ENCODE results near the gene KCNH3. TPM values are rescaled to one million over a fixed set of nuclear protein-coding genes. Genes with fewer than 3 reads are reported as not detected.
"Not testable (repeated sequence)": the region's sequence is repeated elsewhere in the genome, so short reads cannot be mapped to it uniquely, and the experiment has no call there.

The KCNH3 gene
- total RNA-seq, 1 donor from 2014 or later: 0.30 TPM

DNA sequence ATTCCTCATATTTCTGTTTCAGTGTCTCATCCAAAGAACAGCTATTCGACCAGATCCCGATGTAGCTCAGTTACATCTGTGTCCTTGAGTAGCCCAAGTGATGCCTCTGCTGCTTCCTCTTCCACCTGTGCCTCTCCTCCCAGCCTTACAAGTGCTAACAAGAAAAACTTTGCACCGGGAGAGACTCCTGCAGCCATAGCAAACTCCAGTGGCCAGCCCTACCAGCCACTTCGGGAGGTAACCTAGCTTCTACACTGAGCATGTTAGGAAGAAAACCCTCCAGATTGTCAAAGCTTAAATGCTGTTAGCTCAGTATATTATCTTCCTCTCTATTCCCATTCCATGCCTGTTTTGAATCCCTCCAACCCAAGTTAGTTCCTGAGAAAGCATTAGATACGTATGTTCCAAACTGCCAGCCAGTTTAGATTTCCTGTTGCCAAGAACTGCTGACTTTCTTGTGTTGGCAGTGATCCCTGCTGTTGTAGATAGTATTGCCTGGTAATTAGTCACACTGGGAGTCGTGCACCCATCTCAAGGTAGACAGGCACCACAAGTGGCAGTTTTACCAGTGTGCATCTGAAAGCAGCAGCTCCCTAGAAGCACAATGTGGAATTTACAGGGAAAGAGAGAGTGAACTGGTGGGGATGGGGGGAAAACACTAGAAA lies 14.0 kb upstream of the KCNH3 start:
- no peak for DNase-seq
- ATAC-seq: peak; percentile 95

DNA sequence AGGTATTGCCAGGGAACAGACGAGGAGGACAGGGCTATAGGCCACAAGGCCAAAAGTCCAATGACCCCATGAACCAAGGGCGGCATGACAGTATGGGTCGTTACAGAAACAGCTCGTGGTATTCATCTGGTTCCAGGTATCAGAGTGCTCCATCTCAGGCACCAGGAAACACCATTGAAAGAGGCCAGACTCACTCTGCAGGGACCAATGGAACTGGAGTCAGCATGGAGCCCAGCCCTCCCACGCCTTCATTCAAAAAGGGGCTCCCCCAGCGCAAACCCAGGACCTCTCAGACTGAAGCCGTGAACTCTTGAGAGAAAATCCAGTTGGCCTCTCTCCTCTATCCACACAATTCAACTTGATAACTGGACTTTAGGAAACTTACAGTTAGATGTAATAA lies 12.9 kb upstream of the KCNH3 start:
- DNase-seq: no peak
- intact Hi-C loops (cut with micrococcal nuclease): no loop called here
- no peak for ATAC-seq

More for the DNA sequence above, 14.0 kb upstream of the KCNH3 start:
- intact Hi-C loops (cut with micrococcal nuclease): no loop called here

DNA sequence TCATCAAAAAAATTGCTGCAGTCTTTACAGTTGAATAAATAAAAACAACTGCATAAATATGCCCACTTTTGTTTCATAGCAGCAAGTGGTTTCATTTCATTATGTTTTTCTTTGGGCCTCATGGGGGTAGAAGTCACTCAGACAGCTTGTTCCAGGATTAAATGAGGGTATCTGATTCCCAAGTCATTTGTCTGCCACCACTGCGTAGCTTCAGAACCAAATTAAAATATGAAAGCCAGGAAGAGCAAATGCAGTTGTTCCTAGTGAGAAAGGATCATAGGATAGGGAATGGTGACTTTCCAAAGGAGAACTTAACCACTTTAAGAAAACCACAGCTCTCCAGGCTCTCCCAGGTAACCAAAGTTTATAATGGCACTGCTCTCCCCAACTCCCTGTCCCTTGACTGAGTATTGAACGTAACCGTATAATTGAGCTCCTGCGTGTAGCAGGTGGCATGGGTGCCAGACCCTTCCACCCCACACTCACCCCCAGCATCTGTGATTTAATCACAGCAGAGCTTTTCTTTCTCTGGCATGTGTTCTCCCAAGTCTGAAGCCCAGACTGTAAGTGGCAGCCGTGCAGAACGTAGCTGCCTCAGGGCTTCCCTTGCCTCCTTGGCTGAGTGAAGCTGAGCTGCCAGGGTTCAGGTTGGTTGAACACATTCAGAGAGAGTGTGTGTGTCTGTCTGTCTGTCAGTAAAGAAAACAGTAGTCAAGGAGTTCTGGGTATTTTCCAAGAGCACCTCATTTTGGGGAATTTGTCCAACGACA lies 11.3 kb upstream of the KCNH3 start:
- ATAC-seq (no peak), DNase-seq (no peak)
- intact Hi-C loops (cut with micrococcal nuclease): no loop called here

DNA sequence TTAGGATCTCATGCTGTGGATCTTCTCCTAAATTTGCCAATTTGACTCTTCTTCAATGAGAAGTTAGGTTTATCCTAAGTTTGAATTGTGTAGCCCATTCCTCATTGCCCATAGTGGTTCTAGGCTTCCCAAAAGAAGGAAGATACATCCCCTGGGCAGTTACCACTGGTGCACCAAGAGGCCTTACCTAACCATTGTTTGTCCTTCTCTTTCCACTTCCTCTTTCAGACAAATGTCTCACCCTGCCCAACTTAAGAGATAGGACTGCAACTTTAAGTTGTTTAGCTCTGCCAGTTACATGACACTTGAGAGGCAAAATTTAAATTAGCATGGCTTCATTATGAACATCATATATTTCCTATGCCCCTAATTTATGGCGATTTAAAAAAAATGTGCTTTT lies 9.4 kb upstream of the KCNH3 start:
- no peak for DNase-seq
- ATAC-seq: no peak
- intact Hi-C loops (cut with micrococcal nuclease): no loop called here

DNA sequence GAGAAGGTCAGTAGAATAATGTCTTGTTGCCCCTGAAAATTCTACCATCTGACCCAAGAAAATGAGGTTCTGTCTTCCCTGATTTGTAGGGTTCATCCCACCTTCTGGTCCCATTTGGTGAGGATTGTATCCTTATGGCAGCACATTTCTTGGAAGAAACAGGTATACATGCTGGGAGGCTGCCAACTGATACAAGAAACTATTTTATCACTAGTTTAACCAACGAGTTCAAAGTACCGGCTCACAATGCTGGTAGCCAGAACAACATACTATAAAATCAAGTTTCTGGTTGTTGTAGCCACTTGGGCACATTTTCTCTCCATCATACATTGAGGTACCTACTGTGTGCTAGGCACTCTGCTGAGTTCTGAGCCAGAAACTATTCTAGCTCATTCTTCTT lies 7.1 kb upstream of the KCNH3 start:
- no peak for ATAC-seq
- no peak for DNase-seq
- intact Hi-C loops (cut with micrococcal nuclease): no loop called here

DNA sequence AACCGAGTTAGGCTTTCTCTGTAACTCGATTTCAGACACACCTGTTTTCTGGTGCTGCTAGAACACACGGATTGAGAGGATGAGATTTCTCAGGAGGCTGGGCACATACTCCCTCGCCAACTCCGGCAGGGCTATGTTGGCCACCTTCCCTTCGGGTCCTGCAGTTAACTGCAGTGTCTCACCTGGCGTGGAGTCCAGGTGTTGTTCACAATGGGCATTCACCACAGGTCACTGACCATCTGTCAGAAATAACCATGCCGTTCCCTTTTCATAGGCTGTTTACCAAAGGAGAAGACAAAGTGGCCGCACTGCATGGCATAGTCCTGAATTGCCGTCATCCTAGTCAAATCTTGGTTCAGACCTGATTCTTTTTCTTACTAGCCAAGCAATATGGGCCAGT lies 5.5 kb upstream of the KCNH3 start:
- DNase-seq: no peak
- no peak for ATAC-seq
- intact Hi-C loops (cut with micrococcal nuclease): no loop called here

DNA sequence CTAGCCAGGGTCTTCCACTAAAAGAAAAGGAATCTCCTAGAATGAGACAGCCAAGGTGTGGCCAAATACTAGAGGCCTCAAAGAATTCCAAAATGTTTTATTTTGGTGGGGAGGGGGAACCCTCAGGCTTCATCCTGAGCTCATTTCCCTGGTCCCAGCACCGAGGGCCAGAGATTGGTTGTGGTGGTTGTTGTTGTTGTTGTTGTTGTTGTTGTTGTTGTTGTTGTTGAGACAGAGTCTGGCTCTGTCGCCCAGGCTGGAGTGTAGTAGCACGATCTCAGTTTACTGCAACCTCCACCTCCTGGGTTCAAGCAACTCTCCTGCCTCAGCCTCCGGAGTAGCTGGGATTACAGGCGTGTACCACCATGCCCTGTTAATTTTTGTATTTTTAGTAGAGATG lies 4.7 kb upstream of the KCNH3 start:
- ATAC-seq; intact Hi-C loops (cut with micrococcal nuclease): not testable (repeated sequence)

DNA sequence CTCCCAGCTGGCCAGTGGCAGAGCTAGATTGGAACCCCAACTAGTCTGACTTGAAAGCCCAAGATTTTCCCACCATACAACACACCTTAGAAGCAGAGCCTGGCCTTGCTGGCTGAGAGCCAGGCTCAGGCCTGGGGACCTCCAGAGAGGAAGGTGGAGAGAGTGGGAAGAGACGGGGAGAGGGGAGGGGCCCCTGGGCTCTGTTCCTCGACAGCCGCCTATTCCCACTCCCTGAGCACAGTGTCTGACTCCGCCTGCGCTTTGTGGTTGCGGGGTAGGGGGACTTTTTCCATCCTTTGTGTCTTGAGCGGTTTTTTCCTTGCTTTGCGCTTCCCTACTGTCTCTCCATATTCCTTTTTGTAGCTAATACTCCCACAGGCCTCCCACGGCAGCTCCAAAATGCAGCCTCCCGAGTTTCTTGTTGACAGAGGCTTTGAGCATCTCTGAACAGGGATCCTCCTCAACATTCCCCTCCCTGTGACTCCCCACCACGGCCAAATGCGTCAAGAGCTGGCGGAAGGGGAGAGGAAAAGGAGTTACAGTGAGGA lies 4.0 kb upstream of the KCNH3 start:
- DNase-seq (peak; percentile 18), ATAC-seq (no peak)
- intact Hi-C loops (cut with micrococcal nuclease): no loop called here

More for the DNA sequence above, 4.7 kb upstream of the KCNH3 start:
- not testable (repeated sequence) for DNase-seq

DNA sequence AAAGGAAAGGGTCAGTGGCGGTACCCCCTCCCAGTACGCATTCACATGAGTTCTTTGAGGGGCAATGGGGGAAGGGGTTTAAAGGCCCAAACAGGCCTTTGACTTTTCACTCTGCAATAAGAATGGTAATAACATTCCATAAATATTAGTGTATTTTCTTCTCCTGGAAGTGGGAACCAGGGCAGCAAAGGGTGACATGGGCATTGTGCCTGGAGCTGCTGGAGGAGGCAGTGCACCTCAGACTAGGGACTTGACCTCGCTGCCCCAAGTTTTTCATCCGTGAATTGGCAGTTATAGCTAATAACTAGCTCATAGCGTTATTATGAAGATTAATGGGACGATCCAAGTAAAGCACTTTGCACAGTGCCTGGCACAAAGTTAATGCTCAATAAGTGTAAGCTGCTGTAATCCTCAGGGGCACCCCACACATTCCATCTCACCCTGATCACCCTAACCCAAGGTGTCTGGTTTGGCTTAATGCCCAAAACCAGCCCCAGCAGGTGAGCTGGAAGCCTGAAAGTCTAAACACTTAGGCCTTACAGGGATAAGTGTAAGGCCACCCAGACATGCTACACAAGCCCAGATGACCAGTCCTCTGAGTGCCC lies 2.8 kb upstream of the KCNH3 start:
- intact Hi-C loops (cut with micrococcal nuclease): no loop called here

DNA sequence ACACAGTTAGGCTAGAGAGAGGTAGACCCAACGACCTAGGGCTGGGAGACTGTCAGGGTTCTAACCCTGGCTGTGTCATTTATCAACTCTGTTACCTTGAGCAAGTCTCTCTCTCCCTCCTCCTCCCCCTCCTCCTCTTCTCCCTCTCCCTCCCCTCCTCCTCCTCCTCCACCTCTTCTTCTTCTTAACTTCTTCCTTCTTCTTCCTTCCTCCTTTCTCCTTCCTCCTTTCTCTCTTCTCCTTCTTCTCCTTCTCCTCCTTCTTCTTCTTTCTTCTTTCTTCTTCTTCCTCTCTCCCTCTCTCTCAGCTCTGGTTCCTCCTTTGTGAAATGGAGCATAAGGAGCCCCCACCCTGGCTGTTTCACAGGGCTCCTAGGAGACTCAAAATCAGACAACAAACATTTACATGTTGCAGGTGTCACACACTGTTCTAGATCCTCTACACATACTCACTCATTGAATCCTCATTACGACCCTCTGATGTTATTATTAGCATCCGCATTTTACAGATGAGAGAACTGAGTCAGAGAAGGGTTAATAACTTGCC lies 2.2 kb upstream of the KCNH3 start:
- intact Hi-C loops (cut with micrococcal nuclease): no loop called here

More for the DNA sequence above, 2.8 kb upstream of the KCNH3 start:
- no peak for DNase-seq
- no peak for ATAC-seq

DNA sequence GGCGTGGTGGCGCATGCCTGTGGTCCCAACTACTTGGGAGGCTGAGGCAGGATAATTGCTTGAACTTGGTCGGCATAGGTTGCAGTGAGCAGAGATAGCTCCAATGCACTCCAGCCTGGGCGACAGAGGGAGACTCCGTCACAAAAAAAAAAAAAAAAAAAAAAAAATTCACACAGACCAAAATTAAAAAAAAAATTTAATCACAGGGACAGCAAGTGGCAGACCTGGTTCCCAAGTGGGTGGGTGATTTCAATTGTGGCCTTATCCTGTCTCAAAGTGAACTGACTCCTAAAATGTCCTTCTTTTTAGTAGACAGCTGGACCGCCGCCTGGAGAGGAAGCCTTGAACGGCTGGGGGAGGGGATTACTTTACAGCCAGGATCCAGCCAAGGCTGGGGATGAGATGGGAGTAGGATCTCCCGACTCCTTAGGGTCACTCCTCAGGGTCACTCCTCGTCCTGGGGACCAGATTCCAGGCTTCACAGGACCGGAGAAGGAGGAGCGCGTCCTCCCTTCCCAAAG lies 1.5 kb upstream of the KCNH3 start:
- peak; percentile 20 for DNase-seq
- intact Hi-C loops (cut with micrococcal nuclease): no loop called here
- ATAC-seq: no peak

More for the DNA sequence above, 2.2 kb upstream of the KCNH3 start:
- ATAC-seq (no peak), DNase-seq (no peak)

DNA sequence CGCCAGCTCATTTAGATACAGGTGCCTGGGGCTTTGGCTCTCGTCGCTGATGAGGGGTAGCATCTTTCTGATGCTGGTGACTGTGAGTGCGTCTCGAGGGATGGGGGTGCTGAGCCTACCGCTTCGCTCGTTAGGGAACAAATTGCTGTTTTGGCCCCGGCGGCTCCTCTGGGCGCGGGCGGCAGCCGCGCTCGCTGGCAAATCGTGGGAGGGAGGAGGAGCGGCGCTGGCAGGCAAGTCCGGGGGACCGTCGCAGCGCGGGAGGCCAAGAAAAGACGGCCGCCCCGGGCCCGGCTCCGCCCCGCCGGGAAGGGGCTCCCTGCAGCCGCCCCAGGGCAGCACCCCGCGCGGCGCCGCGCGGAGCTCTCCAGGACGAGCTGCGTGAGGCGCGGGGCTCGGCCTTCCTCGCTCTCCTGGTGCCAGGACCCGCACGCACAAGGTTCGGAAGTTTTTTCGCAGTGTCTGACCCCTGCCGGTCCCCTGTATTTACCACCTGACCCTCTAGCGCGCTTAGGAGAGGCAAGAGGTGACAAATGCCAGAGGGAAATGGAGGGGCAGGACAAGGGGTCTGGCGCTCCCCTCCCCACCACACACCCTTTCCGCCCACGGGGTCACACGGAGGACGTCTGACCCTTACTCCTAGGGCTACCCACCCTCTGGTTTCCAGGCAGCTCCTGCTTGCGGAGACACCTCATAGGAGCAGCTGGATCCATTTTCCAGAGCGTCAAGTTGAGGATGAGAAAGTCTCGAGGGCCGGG lies 899 bp upstream of the KCNH3 start:
- intact Hi-C loops (cut with micrococcal nuclease): no loop called here
- DNase-seq: peak; percentile 44
- peak; percentile 29 for ATAC-seq

DNA sequence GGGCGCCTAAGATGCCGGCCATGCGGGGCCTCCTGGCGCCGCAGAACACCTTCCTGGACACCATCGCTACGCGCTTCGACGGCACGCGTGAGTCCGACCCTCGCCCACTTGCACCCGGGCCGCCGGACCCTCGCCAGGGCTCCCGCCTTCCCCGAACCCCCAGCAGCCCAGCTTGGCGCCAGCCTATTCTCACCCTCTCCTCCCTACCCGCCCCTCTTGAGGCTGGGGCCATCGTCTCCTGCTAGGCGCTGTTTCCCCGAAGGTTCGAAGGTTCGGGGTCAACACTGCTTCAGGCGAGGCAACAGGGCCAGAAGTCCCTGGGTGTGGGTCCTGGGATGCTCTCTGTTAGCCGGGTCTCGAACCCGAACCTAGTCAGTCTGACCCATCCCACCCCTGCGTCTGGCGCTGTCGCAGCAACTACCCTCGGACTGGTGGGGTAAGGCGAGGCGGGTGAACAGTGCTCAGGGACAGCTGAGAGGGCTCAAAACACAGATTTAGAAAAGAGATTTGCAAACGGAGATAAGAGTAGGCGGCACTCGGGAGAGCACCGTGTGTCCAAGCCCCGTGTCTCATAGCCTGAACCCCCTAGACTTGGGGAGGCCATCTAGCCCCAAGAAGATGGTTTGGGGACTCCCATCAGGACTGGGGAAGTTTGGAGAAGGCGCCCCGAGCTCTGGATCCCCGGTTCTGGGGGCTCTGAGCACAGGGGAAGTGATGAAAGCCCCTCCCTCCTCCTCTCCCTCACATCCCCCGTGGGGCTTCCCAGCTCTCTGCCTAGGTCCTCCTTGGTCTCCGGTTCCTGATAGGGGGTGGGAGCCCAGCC lies 787 bp downstream of the KCNH3 start:
- ATAC-seq: no peak
- intact Hi-C loops (cut with micrococcal nuclease): no loop called here
- DNase-seq: peak; percentile 25

DNA sequence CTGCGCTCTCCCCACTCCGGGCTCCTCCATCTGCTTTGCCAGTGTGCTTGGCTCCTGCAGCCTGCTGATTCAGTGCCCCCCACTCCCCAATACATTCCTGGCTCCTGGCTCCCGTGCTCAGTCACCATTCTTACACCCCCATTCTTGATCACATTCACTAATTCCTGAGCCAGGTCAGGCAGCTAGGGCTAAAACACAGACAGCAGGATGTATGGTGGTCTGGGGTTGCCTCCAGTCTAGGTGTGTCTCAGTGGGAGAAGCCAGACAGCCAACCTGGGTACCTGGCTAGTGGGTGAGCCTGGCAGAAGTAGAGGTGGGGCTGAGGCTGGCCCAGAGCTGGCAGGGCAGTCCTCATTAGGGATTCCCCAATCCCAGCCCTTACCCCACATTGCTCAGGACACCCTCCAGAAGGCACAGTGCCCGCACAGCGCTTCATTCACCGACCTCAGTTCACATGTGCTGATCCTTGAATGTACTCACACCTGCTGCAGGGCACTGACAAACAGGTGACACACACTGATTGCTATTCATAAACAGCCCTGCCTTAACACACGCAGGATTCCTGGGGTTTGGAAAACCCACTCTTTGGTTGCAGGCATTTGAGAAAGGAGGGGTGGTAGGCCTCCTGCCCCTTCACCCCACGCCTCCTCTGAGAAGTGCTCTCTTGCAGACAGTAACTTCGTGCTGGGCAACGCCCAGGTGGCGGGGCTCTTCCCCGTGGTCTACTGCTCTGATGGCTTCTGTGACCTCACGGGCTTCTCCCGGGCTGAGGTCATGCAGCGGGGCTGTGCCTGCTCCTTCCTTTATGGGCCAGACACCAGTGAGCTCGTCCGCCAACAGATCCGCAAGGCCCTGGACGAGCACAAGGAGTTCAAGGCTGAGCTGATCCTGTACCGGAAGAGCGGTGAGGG lies 1.7 kb downstream of the KCNH3 start:
- ATAC-seq: no peak
- DNase-seq: peak; percentile 20
- intact Hi-C loops (cut with micrococcal nuclease): no loop called here

DNA sequence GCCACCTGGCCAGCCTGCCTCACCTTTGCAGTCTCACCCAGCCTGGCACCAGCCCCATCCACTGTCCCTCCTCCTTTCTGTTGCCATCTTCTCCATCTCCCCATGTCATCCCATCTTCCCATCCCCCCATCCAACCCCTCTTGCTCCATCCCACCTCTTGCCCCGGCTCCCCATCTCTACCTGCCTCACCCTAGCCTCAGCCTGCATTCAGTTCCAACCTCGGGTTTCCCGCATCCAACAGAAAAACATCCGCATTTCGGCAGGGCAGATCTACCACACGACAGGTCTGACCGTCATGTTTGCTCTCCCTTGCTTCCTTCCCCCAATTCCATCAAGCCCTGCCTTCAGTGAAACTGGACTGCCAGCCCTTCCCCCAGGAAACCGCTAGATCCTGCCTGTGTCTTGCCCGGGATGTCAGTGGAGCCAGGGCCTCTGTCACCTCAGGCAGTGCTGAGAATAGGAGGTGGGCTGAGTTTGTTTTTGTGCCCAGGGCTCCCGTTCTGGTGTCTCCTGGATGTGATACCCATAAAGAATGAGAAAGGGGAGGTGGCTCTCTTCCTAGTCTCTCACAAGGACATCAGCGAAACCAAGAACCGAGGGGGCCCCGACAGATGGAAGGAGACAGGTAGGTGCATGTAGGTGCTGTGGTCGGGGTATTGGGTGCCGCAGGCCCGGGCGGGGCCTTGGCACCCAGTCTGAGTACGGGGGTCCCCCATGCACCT lies 2.5 kb downstream of the KCNH3 start:
- intact Hi-C loops (cut with micrococcal nuclease): no loop called here
- no peak for DNase-seq

DNA sequence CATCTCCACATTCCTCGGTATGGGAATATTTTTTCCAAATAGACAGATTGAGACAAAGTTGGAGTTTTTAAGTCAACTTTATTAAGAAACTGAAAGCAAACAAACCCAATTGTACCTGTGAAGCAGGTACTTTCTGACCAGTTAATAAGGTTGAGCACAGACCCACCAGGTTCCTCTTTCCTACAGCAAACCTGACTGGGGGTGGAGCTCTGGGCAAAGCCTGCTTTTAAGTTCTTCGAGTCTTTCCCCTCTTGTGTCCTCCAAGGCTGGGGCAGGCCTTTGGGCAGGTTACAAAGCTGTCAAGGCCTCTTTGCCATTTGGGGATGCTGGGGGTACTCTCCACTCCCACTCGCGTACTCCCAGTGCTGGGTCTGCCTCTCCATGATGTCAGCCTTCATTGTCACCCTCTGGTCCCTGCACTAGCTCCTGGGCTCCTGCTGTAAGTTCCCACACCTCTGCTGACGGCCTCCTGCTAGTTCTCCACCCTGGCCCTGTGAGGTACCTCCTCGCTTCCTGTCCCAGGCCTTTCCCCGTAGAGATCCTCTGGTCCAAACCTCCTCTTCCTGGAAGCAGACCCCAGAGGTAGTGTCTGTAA lies 3.2 kb downstream of the KCNH3 start:
- intact Hi-C loops (cut with micrococcal nuclease): no loop called here
- no peak for ATAC-seq
- peak; percentile 8 for DNase-seq

More for the DNA sequence above, 2.5 kb downstream of the KCNH3 start:
- ATAC-seq: no peak

Data from left ventricle myocardium superior (tissue), 1 donor.